Pancreas (tissue), 10 donors: Measurements from ENCODE around the gene NFIX. TPM values are rescaled to one million over a fixed set of nuclear protein-coding genes. Genes with fewer than 3 reads are reported as not detected.

Experiments used
- ATAC-seq, 4 donors: fragments of 200-7000 bp; cut with Tn5 transposase; one replicate each; pipeline versions ENCODE4 v1.8.0 to v1.9.1; 2020; ENCODE audit warnings: mild to moderate bottlenecking in 4 of 4, moderate library complexity in 4 of 4
- DNase-seq, 6 donors: peaks; one replicate each; pipeline ENCODE4 v3.0.0-alpha.2; 2020
- FAIRE-seq: peaks from 2 replicates; lab custom pipeline; 2012; peaks lifted over from hg19 to GRCh38; lab: Jason Lieb, UNC
- H3K27ac ChIP-seq, 4 donors: fragments of 200-600 bp; sonication (generic); 1 replicate in 3 of 4; 2 replicates in 1 of 4; pipeline versions ENCODE4 v1.5.0 to v1.8.0; 2020
- H3K27me3 ChIP-seq, 4 donors: fragments of 200-600 bp; one replicate each; pipeline ENCODE4 v1.8.0; 2021
- H3K36me3 ChIP-seq, 3 donors: fragments of 200-600 bp; sonication (generic) in 1 of 3; one replicate each; pipeline versions ENCODE4 v1.5.0 to v1.8.0; 2020 to 2021
- H3K4me1 ChIP-seq, 3 donors: fragments of 200-600 bp; one replicate each; pipeline ENCODE4 v1.8.0; 2021
- H3K4me3 ChIP-seq, 4 donors: fragments of 200-600 bp; sonication (generic) in 2 of 4; one replicate each; pipeline versions ENCODE4 v1.5.0 to v1.8.0; 2020 to 2021
- H3K9me3 ChIP-seq, 4 donors: fragments of 200-600 bp; one replicate each; pipeline ENCODE4 v1.8.0; 2021
- WGBS, 2 donors: extraction: QIAGEN DNeasy Blood & Tissue Kit; methylation state at CpG; one replicate each; pipeline ENCODE4 v1.1.7; 2013; 5-methylcytosine and 5-hydroxymethylcytosine counted together
- intact Hi-C, 3 donors: fragments of 100-400 bp; cut with DNase I; formaldehyde crosslinking; loops; one replicate each; pipeline versions ENCODE4 v1.11.1 to v1.14.2; 2022
- polyA plus RNA-seq, 2 donors: library from polyadenylated mRNA; stranded (reverse); fragments of 200-250 nt; gene quantifications; one replicate each; pipeline ENCODE4 v1.2.3, GENCODE V29; 2013
- total RNA-seq, 6 donors: library from RNA; stranded (reverse); fragmentation: NEBNext Ultra II Directional in 4 of 6; extraction: Animal tissue kit (Norgen Biotek cat#: 25700) in 4 of 6; gene quantifications; one replicate each; pipeline versions ENCODE4 v1.2.1 to v1.2.4, GENCODE V29; 2021 to 2023
- TF ChIP-seq, protein P1 (sequence below), 4 donors: fragments of 200-600 bp; sonication (generic) in 3 of 4; IDR thresholded peaks; one replicate each; pipeline versions ENCODE4 v1.5.0 to v1.8.0; 2021; ENCODE audit warnings: antibody characterized with exemption in 4 of 4
- donor health status: healthy with polysubstance abuse.
- donor health status: DM: no; HTN: no; CAD: no; lungs with moderate emphysema.
- donor health status: DM: no; HTN: no; CAD: no.
- donor health status: control.
- donor health status: control.
- donor health status: Bipolar disorder and iron deficiency.
- donor health status: DM: yes; HTN: yes; CAD: no.
- donor health status: DM: no; HTN: no; CAD: no.
- donor health status: DM: no; HTN: no; CAD: no.
- donor health status: DM: yes; HTN: yes; CAD: no.

Gene NFIX
- total RNA-seq (10 to 100 TPM; 30.9 to 45.1 (median 36.0) TPM), polyA plus RNA-seq (10 to 100 TPM in 1 of 2 donors, 1 to 10 TPM in 1; 8.3 to 16.6 TPM)

DNA sequence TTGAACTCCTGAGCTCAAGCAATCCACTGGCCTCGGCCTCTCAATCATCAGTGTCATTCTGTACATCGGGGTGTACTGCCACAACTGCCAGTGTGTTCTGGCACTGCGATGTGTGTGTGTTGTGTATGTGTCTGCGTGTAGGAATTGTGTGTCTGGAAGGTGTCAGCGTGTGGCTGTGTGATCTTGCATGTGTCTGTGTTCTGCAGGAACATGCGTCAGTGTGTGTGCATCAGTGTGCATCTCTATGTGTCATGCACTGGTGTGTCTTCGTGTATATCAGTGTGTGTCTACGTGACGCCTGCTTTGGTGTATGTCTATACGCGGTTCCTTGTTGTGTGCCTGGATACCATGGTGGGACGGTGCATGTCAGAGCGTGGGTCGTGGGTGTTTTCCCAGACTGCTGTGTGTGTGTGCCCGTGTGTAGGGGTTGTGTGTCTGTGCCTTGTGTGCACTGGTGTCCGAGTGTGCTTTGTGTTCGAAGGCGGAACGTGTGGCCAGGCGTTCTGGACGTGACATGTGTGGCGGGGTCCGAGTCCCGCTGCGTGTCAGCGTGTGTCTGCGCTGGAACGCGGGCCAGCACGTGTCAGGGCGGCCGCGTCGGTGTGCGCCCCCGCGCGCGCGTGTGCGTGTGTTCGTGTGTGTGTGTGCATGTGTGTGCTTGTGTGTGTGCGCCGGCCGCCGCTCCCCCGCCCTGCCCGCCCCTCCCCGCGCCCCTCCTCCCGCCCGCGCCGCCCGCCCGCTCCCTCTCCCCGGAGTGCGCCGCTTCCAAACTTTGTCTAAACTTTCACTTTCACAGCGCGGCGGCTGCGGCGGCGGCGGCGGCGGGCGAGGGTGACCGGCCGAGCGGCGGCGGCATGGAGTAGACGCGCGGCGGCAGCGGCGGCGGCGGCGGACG lies at the start of gene NFIX:
TSS of gene NFIX (plus strand) at position 775 of the 895 bp plus-strand sequence. CDS start 363 bp downstream, outside the sequence.
- FAIRE-seq, result no peak
- WGBS, 2 donors, result 8 to 20% methylated on average over 33 to 78 of the region's 84 CpGs
- peak; percentile 58 to 70 (median 64) for ATAC-seq
- peaks cover 0 to 5% (median 0%) of the 10 kb centered on the region in 3 donors for H3K4me1 ChIP-seq
- no peaks in the 10 kb centered on the region for H3K36me3 ChIP-seq
- no peaks in the 10 kb centered on the region for H3K27me3 ChIP-seq
- H3K9me3 ChIP-seq, result no peaks in the 10 kb centered on the region
- peak; percentile 53 to 86 (median 72) for DNase-seq
- intact Hi-C loops, result no loop called here
- peak within 1 kb of the TSS; percentile 32 to 68 (median 62) for H3K27ac ChIP-seq
- TF ChIP-seq, protein P1, sequence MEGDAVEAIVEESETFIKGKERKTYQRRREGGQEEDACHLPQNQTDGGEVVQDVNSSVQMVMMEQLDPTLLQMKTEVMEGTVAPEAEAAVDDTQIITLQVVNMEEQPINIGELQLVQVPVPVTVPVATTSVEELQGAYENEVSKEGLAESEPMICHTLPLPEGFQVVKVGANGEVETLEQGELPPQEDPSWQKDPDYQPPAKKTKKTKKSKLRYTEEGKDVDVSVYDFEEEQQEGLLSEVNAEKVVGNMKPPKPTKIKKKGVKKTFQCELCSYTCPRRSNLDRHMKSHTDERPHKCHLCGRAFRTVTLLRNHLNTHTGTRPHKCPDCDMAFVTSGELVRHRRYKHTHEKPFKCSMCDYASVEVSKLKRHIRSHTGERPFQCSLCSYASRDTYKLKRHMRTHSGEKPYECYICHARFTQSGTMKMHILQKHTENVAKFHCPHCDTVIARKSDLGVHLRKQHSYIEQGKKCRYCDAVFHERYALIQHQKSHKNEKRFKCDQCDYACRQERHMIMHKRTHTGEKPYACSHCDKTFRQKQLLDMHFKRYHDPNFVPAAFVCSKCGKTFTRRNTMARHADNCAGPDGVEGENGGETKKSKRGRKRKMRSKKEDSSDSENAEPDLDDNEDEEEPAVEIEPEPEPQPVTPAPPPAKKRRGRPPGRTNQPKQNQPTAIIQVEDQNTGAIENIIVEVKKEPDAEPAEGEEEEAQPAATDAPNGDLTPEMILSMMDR (IDR thresholded peaks at IDR 0.05), result no peak
- H3K4me3 ChIP-seq, result peak within 1 kb of the TSS; percentile 57 to 72 (median 66)

DNA sequence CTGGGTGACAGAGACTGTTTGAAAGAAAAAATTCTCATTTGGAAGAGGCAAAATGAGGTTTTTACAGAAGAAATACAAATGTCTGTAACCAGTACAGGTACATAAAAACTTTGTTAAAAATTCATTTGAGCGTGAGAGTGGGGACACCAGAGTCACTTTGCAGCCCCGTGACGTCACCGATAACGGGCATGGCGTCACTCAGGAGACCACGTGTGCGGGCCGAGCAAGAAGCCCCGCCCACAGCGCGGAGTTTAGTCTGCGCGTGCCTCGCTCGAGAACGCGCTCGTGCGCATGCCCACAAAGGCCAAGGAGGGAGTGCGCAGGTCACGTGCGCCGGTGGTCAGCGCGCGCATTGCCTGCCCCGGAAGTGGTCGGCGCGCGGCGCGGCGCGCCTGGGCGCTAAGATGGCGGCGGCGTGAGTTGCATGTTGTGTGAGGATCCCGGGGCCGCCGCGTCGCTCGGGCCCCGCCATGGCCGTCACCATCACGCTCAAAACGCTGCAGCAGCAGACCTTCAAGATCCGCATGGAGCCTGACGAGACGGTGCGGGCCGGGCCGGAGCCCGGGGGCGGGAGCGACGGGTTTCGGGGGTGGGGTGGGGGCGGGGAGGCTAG lies 49.7 kb upstream of the NFIX start, which contains the start of gene RAD23A:
TSS of gene RAD23A (plus strand) at position 384 of the 613 bp plus-strand sequence. CDS start at position 471, 87 bp downstream.
- peaks cover 12 to 24% (median 12%) of the 10 kb centered on the region in 3 donors for H3K4me1 ChIP-seq
- DNase-seq, result peak; percentile 95 to 100 (median 100)
- H3K27ac ChIP-seq, result peak within 1 kb of the TSS; percentile 82 to 90 (median 86)
- no peaks in the 10 kb centered on the region for H3K9me3 ChIP-seq
- H3K36me3 ChIP-seq, result peaks cover 9 to 70% (median 41%) of the 10 kb centered on the region in 3 donors
- WGBS, 2 donors, result 0 to 1% methylated on average over 49 to 61 of the region's 62 CpGs
- no peak for FAIRE-seq
- peak; percentile 90 to 95 (median 94) for ATAC-seq
- H3K27me3 ChIP-seq, result no peaks in the 10 kb centered on the region
- intact Hi-C loops, result no loop called here
- TF ChIP-seq, protein P1 (IDR thresholded peaks at IDR 0.05), result no peak
- peak within 1 kb of the TSS; percentile 76 to 93 (median 84) for H3K4me3 ChIP-seq

DNA sequence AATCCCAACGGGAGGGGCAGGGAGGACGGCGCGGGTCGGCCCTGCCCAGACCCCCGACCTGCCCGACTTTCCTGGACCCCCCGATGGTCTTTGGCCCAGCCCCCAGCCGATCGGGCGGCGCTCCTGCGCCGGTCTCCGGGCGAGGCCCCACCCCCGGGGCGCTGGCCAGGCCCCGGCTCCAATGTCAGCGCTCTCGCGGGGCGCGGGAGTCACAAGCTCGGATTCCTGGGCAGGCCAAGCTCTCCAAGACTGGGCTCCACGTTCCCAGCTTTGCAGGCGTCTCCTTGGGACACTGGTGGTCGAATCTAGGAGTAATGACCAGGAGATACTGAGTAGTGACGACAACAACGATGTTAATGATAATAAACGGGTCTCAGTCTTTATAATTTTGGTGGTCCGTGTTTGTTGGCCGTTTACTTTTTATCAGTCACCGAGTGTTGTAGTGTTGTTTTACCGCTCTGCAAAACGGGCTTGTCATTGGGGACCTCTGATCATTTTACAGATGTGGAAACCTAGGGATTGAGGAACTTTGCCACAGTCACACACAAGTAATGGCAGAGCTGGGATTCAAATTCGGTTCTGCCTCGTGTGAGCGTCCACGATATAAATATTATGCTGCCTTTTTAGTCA lies 49.1 kb upstream of the NFIX start:
- intact Hi-C loops, result no loop called here
- WGBS, 2 donors, result 0 to 1% methylated on average over 25 to 40 of the region's 40 CpGs
- Histone ChIP-seq H3K36me3 (peaks cover 4 to 68% (median 37%) of the 10 kb centered on the region in 3 donors), H3K9me3 (no peaks in the 10 kb centered on the region), H3K27me3 (no peaks in the 10 kb centered on the region), H3K4me3 (peak overlapping the region; percentile 76 to 93 (median 84)), H3K27ac (peak overlapping the region; percentile 82 to 90 (median 86)), H3K4me1 (peaks cover 7 to 24% (median 9%) of the 10 kb centered on the region in 3 donors)
- peak; percentile 58 to 88 (median 76) for DNase-seq
- no peak for FAIRE-seq
- TF ChIP-seq, protein P1 (IDR thresholded peaks at IDR 0.05), result no peak
- peak; percentile 69 to 83 (median 80) for ATAC-seq

DNA sequence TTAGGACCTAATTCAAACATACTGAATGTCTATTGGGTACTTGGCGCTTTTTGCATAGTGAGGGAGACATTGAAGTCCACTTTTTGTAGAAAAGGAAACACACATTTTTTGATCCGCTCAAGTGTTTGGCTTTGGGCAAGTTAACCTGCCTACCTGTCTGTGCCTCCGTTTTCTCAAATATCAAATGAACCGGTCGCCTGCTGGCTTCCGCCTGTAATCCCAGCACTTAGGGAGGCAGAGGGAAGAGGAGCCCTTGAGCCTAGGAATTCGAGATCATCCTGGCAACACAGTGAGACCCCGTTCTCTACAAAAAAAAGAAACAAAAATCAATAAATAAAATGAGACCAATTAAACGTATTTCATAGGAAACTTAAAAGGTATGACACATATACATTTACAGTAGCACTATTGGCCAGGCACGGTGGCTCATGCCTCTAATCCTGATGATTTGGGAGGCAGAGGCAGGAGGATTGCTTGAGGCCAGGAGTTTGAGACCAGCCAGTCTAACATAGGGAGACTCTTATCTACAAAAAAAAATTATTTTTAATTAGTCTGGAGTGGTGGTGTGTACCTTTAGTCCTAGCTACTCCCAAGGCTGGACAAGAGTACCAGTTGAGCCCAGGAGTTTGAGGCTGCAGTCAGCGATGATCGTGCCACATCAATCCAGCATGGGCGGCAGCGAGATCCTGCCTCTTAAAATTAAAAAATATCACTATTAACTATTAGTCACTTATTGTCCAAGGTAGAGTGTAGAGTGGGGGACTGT lies 48.4 kb upstream of the NFIX start:
- ATAC-seq (no peak), FAIRE-seq (no peak), DNase-seq (no peak)
- peak overlapping the region in 3 of 4 donors; percentile 81 to 93 (median 86) for H3K4me3 ChIP-seq
- peaks cover 7 to 19% (median 9%) of the 10 kb centered on the region in 3 donors for H3K4me1 ChIP-seq
- WGBS, 2 donors, result 53 to 64% methylated on average over 14 of the region's 14 CpGs
- intact Hi-C loops, result no loop called here
- TF ChIP-seq, protein P1 (IDR thresholded peaks at IDR 0.05), result no peak
- H3K36me3 ChIP-seq, result peaks cover 4 to 68% (median 40%) of the 10 kb centered on the region in 3 donors
- H3K27me3 ChIP-seq, result no peaks in the 10 kb centered on the region
- H3K9me3 ChIP-seq, result no peaks in the 10 kb centered on the region
- H3K27ac ChIP-seq, result peak overlapping the region in 2 of 4 donors; percentile 87 to 90
